DOHH2 (cell line): ENCODE results near the gene DNAJC15.
A peak's percentile ranks its signal among the peaks of the same experiment; 100 is the strongest.
"Not testable (repeated sequence)": the region's sequence is repeated elsewhere in the genome, so short reads cannot be mapped to it uniquely, and the experiment has no call there.

Experiments used
- H3F3A ChIP-seq: fragments of 200-600 bp; sonication (generic), shearing (Covaris generic); 2 replicates; pipeline ENCODE4 v1.6.0; 2016; ENCODE audit warnings: antibody characterized with exemption, mild to moderate bottlenecking; ENCODE audit not compliant: control insufficient read depth, insufficient read depth
- H3K27ac ChIP-seq: fragments of 200-600 bp; sonication (generic); 2 replicates; pipeline ENCODE4 v1.5.1; 2014; ENCODE audit warnings: low read depth, mild to moderate bottlenecking, low read length, moderate library complexity
- H3K27me3 ChIP-seq: fragments of 200-600 bp; sonication (generic); 2 replicates; pipeline ENCODE4 v1.6.1; 2014; ENCODE audit warnings: mild to moderate bottlenecking, low read length, mixed read lengths; ENCODE audit not compliant: control insufficient read depth
- H3K36me3 ChIP-seq: fragments of 200-600 bp; sonication (generic); 2 replicates; pipeline ENCODE4 v1.6.1; 2014; ENCODE audit warnings: mild to moderate bottlenecking, low read length, moderate library complexity, mixed read lengths; ENCODE audit not compliant: control insufficient read depth
- H3K4me1 ChIP-seq: fragments of 200-600 bp; sonication (generic); 2 replicates; pipeline ENCODE4 v1.6.1; 2014; ENCODE audit warnings: mild to moderate bottlenecking, low read length, mixed read lengths; ENCODE audit not compliant: control insufficient read depth
- H3K4me2 ChIP-seq: fragments of 200-600 bp; sonication (generic); 2 replicates; pipeline ENCODE4 v1.6.0; 2014; ENCODE audit warnings: mild to moderate bottlenecking, low read length, moderate library complexity
- H3K4me3 ChIP-seq: fragments of 200-600 bp; sonication (generic); 2 replicates; pipeline ENCODE4 v1.5.1; 2014; ENCODE audit warnings: mild to moderate bottlenecking, low read length, mixed read lengths
- H3K79me2 ChIP-seq: fragments of 200-600 bp; sonication (generic); 2 replicates; pipeline ENCODE4 v1.6.1; 2014; ENCODE audit warnings: mild to moderate bottlenecking, low read length, mixed read lengths; ENCODE audit not compliant: control insufficient read depth
- H3K9me2 ChIP-seq: fragments of 200-600 bp; sonication (generic); replicated peaks from 2 replicates; pipeline ENCODE4 v1.6.1; 2014; ENCODE audit warnings: mild to moderate bottlenecking, low read length, mixed read lengths; ENCODE audit not compliant: control insufficient read depth
- H3K9me3 ChIP-seq: fragments of 200-600 bp; sonication (generic); 2 replicates; pipeline ENCODE4 v1.6.1; 2014; ENCODE audit warnings: antibody characterized with exemption, low read length, mixed read lengths; ENCODE audit not compliant: control insufficient read depth, insufficient read depth
- H4K20me1 ChIP-seq: fragments of 200-600 bp; sonication (generic); 2 replicates; pipeline ENCODE4 v1.6.0; 2014; ENCODE audit warnings: low read depth, mild to moderate bottlenecking, antibody characterized with exemption, low read length, moderate library complexity; ENCODE audit not compliant: control insufficient read depth, insufficient read depth
- CTCF ChIP-seq: fragments of 200-600 bp; sonication (generic); IDR thresholded peaks from one replicate; pipeline ENCODE4 v1.5.1; 2014; ENCODE audit warnings: antibody characterized with exemption, mild to moderate bottlenecking, low read depth, low read length; ENCODE audit not compliant: poor library complexity, severe bottlenecking
- EZH2phosphoT487 ChIP-seq: fragments of 200-600 bp; sonication (generic); IDR thresholded peaks from 2 replicates; pipeline ENCODE4 v1.6.1; 2017; ENCODE audit warnings: borderline replicate concordance, mild to moderate bottlenecking, antibody characterized with exemption, low read length, moderate library complexity, mixed read lengths

DNAJC15 gene

GRCh38 chr13:43074824-43075510 lies 51.6 kb downstream of the DNAJC15 start:
- Histone ChIP-seq H3K36me3 (peaks cover 23% of the 10 kb centered on the region), H3K79me2 (peaks cover 40% of the 10 kb centered on the region), H4K20me1 (no peaks in the 10 kb centered on the region), H3K4me2 (no peak overlapping the region), H3F3A (no peaks in the 10 kb centered on the region), H3K9me3 (no peaks in the 10 kb centered on the region), H3K9me2 (no peaks in the 10 kb centered on the region), H3K4me3 (no peak overlapping the region), H3K27me3 (no peaks in the 10 kb centered on the region), H3K4me1 (peaks cover 32% of the 10 kb centered on the region), H3K27ac (no peak overlapping the region)
- TF ChIP-seq CTCF (no peak), EZH2phosphoT487 (no peak)

GRCh38 chr13:43075511-43075902 lies 52.1 kb downstream of the DNAJC15 start:
- not testable (repeated sequence) for H3K27ac ChIP-seq
- Histone ChIP-seq H3K4me2 (peak overlapping the region; percentile 69), H3K4me1 (peaks cover 32% of the 10 kb centered on the region)

GRCh38 chr13:43077046-43077445 lies 53.7 kb downstream of the DNAJC15 start:
- Histone ChIP-seq H3K4me2 (peak overlapping the region; percentile 69), H3F3A (no peaks in the 10 kb centered on the region), H3K27ac (peak overlapping the region; percentile 41), H4K20me1 (no peaks in the 10 kb centered on the region), H3K4me3 (peak overlapping the region; percentile 24; the same call in 1 of the 2 replicates), H3K36me3 (peaks cover 28% of the 10 kb centered on the region), H3K79me2 (peaks cover 40% of the 10 kb centered on the region), H3K27me3 (no peaks in the 10 kb centered on the region), H3K9me3 (no peaks in the 10 kb centered on the region), H3K9me2 (no peaks in the 10 kb centered on the region), H3K4me1 (peaks cover 32% of the 10 kb centered on the region)
- TF ChIP-seq EZH2phosphoT487 (no peak), CTCF (no peak)

More at GRCh38 chr13:43075511-43075902, 52.1 kb downstream of the DNAJC15 start:
- H4K20me1 ChIP-seq, H3F3A ChIP-seq, H3K9me3 ChIP-seq, H3K9me2 ChIP-seq, H3K27me3 ChIP-seq, H3K4me3 ChIP-seq: not testable (repeated sequence)
- H3K79me2 ChIP-seq: peaks cover 40% of the 10 kb centered on the region
- H3K36me3 ChIP-seq: peaks cover 26% of the 10 kb centered on the region

GRCh38 chr13:43077461-43077860 lies 54.1 kb downstream of the DNAJC15 start:
- Histone ChIP-seq H3K79me2 (peaks cover 40% of the 10 kb centered on the region), H3K27ac (no peak overlapping the region), H3K9me2 (no peaks in the 10 kb centered on the region)

More at GRCh38 chr13:43077461-43077860, 54.1 kb downstream of the DNAJC15 start:
- Histone ChIP-seq H3K4me2 (peak overlapping the region; percentile 69; the same call in 1 of the 2 replicates), H3K4me3 (no peak overlapping the region), H3K27me3 (no peaks in the 10 kb centered on the region), H3F3A (no peaks in the 10 kb centered on the region), H4K20me1 (no peaks in the 10 kb centered on the region), H3K36me3 (peaks cover 28% of the 10 kb centered on the region), H3K9me3 (no peaks in the 10 kb centered on the region), H3K4me1 (peaks cover 32% of the 10 kb centered on the region)
- no peak for TF ChIP-seq CTCF
- no peak for TF ChIP-seq EZH2phosphoT487
